Peyer's patch (tissue), 4 donors: ENCODE measurements around the gene USP37.

Source experiments
- POLR2A ChIP-seq, 2 donors: fragments of 450-650 bp; IDR thresholded peaks; one replicate each; pipeline ENCODE4 v1.5.1; 2017; ENCODE audit warnings: antibody characterized with exemption in 2 of 2, mild to moderate bottlenecking in 2 of 2, moderate library complexity in 2 of 2
- TF ChIP-seq, protein P1 (sequence below), 6 experiments: fragments of 450-650 bp in 4 of 6; fragments of 200-600 bp in 2 of 6; sonication (generic) in 1 of 6; IDR thresholded peaks; one replicate each; pipeline ENCODE4 v1.5.1; 2017 to 2019; ENCODE audit warnings: antibody characterized with exemption in 6 of 6, mild to moderate bottlenecking in 3 of 6, moderate library complexity in 1 of 6

DNA sequence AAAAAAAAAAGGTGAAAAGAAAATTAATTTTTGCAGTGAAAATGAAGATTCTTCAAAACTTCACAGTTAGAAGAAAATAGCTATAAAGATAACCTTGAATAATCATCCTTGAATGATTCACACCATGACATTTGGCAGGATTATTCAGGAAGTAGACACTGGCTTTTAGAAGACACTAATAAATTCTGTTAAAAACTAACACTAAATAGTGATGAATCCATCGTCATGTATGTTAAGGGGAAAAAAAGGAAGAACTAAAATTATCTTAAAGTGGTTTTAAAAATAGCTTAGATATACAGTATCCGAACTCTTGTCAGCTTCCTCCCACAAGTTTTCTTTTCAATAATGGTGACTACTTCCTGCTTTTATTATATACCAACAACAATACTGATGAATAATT, 10.2 kb downstream of the USP37 start:
- TF ChIP-seq, protein P1, sequence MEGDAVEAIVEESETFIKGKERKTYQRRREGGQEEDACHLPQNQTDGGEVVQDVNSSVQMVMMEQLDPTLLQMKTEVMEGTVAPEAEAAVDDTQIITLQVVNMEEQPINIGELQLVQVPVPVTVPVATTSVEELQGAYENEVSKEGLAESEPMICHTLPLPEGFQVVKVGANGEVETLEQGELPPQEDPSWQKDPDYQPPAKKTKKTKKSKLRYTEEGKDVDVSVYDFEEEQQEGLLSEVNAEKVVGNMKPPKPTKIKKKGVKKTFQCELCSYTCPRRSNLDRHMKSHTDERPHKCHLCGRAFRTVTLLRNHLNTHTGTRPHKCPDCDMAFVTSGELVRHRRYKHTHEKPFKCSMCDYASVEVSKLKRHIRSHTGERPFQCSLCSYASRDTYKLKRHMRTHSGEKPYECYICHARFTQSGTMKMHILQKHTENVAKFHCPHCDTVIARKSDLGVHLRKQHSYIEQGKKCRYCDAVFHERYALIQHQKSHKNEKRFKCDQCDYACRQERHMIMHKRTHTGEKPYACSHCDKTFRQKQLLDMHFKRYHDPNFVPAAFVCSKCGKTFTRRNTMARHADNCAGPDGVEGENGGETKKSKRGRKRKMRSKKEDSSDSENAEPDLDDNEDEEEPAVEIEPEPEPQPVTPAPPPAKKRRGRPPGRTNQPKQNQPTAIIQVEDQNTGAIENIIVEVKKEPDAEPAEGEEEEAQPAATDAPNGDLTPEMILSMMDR (IDR thresholded peaks at IDR 0.05) = no peak
- no peak for TF ChIP-seq POLR2A (IDR thresholded peaks at IDR 0.05)
